HuH-7 (cell line): ENCODE data around the gene CETN1.

Experiments used
- DNase-seq: peaks from one replicate; pipeline ENCODE4 v3.0.0; 2011; ENCODE audit warnings: low spot score

CETN1 gene

DNA sequence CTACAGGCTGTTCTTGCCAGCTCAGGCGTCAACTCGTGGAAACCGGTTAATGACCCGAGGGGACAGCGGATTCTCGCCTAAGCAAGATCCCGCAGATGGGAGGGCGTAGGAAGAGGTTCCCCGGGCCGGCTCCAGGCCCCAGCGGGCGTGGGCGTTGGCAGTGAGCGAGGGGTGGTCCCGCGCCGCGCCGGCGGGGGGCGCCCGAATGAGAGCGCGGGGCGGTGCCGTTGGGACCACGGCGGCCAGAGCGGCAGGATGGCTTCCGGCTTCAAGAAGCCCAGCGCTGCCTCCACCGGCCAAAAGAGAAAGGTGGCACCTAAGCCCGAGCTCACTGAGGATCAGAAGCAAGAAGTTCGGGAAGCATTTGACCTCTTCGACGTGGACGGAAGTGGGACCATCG, at the start of gene CETN1:
TSS of gene CETN1 (plus strand) at position 227 of the 400 bp plus-strand sequence. CDS start at position 256, 29 bp downstream.
- no peak for DNase-seq

- no peak for DNase-seq
These were observed 48.2 kb upstream of the CETN1 start for GRCh38 chr18:532018-532417.

DNA sequence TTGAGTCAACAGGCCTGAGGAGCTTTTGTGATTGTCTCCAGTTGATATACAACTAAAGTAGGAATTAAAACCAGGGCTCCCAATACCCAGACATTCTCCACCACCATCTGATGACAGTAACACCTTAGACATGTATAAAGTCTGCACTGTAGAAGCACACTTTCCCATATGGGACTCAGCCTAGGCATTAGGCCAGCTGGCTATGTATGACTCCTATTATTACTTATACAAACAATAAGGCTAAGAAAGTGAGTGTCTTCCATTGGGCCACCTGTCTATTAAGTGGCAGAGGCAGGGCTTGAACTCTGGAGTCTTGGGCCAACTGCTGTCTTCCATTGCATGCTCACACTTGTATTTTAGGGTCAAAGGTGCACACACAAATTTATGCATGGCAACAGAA, 47.5 kb upstream of the CETN1 start:
- DNase-seq = no peak

DNA sequence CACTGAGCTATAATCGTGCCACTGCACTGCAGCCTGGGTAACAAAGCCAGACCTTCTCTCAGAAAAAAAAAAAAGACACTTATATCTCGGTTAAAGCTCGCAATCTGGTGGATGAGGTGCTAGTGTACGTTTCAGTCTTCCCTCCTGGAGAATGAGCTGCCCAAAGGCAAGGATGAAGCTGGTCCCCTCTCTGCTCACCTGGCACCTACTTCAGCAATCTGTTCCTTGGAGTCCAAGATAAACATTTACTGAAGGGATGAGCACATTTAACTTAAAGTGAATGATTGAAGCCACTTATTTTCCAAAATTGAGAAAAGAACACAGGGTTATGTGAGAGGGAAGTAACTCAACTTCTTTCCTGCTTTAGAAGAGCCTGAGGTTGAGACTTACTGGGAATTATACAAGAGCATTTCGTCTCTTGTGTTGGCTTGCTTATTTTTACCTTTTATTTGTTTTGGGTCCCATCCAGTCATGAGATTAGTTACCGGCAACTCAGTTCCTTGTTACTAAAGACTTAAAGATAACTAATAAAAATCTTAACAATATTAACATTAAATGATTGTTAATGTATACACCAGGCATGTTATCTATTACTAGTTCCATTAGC, 46.1 kb upstream of the CETN1 start:
- DNase-seq = no peak

DNA sequence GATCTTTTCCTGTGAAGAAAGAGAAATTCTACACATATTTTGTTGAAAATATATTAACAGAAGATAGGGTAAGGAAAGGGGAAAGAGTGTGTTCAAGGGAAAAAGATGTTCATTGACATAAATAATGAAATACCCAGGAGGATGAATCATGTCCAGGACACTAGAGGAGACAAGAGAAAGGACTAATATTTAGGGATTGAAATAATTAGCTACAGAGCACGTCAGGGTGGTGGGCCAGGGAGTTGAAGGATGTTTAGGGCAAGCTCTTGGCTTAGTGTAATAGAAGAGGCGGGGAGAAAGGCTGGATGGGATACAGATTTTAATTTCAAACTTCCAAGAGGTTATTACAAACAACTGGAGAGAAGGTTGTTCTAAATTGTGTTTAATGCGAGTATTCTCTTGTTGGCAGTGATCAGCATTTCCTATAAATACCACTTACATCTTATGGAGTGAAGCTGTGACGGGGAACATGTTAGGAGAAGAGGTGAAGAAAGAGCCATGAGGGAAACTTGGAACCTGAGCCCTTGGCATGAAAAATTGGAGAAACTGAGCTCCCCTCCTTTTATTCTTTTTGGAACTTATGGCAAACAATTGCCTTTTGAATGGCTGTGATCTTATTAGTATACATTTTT, 36.6 kb upstream of the CETN1 start:
- DNase-seq = no peak

DNA sequence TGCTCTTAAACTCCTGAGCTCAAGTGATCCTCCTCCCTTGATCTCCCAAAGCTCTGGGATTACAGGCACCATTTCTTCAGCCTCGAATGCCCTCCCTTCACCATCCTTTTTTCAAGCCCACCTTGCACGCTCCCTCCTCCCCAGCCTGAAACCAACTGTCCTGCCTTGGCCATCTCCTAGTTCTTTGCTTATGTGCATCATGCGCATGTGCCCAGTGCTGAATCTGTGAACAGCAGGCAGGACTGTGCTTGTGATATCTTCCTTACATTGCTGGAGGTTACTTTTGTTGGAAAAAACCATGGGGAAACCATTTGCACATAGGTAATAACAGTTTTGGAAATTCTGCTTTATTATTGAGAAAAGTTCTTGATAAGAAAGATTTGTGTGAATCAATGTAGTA, 30.2 kb upstream of the CETN1 start:
- no peak for DNase-seq

DNA sequence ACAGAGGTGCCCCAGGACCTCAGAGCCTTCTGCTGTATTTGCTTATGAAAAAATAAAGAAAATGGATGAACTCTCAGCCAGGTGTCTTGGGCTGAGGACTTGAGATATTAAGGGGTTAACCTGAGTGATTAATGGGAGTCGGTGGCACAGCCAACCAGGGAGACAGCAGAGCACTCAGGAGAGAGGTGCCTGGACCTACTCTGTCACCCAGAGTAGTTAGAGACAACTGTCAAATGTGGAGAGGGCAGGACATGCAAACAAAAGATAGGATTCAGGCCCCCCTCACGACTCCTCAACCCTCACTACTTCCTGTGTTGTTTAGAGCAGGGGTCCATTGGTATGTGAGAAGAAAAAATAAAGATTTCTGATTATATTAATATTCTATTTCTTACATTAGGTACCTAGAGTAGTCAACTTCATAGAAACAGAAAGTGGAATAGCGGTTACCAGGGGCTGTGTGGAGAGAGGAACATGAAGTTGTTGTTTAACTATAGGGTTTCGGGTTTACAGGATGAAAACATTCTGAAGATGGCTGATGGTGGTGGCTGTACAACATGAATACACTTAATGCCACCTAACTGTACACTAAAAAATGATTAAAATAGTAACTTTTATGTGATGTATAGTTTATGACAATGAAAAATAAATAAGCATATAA, 28.6 kb upstream of the CETN1 start:
- DNase-seq = no peak

DNA sequence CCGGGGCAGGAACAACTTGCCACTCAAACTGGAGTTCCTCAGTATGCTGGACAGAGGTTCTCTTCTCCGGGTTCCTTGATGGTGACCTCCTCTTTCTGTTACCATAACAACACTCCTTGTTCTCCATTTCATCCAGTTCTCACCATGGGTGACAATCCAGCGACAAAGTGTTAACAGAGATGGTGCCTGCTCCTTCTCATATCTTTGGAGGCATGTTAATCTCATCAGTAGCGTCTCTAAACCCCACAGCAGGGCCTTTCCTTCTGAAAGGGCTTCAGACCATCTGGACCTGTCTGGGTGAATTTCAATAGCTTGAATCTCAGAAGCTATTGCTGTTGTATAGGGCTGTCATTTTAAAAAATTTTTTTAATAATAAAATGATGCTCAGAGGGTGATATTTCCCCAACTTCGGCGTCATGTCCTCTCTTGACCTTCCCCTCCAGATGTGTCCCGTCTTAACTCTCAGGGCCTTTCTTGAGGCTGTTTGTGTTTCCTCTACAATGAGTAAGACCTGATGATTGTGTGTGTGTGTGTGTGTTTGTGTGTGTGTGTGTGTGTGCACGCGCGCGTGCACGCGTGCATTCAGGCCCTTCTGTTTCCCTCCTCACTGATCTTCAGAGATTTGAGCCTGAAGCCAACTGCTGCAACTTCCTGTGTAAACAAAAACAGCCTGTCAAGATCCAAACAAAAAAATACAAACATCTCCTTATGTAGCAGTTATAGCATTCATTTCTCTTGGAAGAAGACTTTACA, 24.3 kb upstream of the CETN1 start:
- DNase-seq = no peak

DNA sequence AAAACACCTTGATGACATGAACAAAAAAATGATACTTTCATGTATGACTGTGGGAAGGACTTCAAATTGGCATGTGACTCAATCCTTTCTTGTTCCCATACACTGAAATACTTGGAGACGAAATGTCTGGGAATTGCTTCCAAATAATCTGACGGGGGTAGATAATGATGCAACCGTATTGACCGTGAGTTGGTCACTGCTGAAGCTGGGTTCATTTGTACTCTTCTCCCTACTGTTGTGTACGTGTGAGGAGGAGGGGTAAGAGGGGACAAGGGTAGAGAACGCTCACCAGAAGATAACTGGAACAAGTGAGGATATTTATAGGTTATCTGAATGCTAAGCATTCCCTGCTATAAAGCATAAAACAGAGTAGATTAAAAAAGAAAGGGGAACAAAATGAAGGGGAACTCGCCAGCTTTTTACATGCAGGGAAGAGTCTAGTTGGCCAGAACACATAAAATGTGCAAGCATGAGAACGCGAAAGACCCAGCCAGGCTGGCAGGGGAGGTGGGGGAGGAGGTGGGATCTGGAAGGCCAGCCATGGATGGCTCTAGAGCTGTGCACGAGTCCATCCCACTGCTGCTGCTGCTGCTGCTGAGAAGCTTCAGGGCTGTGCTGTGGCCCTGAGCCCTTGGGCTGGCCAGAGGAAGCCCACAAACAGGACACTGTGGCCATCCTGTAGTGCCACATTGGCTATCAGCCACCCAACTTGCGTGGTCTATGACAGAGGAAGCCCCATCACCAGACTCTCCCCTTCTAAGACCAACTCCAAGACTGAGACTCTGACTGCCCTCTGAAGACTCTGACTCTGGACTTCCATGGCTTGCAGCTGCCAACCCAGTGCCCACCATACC, 15.2 kb upstream of the CETN1 start:
- no peak for DNase-seq

DNA sequence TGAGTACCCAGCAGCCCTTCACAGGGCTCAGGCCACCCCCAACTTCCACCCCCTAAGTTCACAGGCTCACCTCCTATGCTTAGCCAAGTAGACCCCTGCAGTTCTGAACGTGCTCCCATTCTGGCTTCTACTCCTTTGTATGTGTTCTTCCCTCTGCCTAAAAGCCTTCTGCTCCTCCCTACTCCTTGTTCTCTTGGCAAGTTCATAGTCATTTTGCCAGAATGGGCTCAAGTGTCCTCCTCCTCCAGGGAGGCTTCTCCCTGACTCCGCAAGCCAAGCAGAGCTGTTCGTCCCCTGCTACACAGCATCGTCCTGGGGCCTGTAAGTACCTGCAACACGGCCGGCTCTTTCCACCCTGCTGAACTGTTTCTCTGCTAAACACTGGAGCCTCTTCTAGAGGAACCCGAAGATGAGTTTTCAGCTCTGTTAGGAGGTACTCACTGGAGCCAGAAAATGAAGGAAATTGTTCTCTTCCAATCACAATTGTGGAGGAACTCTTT, 14.6 kb upstream of the CETN1 start:
- no peak for DNase-seq

- no peak for DNase-seq
These were observed 13.1 kb upstream of the CETN1 start for GRCh38 chr18:567122-567521.

- DNase-seq = no peak
These were observed 11.4 kb upstream of the CETN1 start for GRCh38 chr18:568731-569130.

GRCh38 chr18:570256-570655, 9.9 kb upstream of the CETN1 start:
- DNase-seq = no peak

DNA sequence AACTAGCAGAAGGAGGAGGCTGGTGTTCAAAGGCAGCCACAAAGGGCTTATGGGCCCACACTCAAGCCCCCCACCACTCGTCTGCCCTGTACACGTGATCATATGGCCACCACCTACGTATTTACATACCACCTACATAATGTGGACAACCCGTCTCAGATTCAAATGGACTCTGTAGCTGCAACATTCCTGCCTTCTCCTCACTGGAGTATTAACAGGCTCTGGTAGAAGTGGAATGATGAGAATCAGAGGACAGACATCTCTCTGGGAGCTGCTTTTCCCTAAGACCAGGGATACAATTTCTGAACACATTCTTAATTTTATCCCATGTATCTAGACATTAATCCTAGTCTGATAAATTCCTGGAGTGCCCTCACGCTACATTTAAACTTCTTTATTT, 9.5 kb upstream of the CETN1 start:
- DNase-seq = no peak

- peak; percentile 34 for DNase-seq
These were observed 7.9 kb upstream of the CETN1 start for GRCh38 chr18:572091-572830.

GRCh38 chr18:572831-573289, 7.3 kb upstream of the CETN1 start:
- no peak for DNase-seq

DNA sequence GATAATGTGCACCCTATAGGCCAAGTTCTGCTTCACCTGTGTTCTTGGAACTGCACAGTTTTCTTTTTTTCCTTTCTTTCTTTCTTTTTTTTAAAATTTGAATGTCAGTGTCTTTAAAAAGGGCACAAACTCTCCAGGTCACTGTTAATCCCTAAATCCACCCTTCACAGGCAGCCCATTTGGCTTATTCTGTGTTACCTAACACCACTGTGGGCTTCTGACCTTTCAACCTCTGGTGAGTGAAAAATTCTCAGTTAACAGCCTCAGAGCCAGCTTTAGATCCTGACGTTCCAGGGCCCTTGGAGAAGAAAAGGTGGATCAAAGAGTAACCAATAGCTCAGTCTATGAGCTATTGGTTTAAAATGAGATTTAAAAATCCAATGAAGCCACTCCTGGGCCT, 6.8 kb upstream of the CETN1 start:
- DNase-seq = no peak

DNA sequence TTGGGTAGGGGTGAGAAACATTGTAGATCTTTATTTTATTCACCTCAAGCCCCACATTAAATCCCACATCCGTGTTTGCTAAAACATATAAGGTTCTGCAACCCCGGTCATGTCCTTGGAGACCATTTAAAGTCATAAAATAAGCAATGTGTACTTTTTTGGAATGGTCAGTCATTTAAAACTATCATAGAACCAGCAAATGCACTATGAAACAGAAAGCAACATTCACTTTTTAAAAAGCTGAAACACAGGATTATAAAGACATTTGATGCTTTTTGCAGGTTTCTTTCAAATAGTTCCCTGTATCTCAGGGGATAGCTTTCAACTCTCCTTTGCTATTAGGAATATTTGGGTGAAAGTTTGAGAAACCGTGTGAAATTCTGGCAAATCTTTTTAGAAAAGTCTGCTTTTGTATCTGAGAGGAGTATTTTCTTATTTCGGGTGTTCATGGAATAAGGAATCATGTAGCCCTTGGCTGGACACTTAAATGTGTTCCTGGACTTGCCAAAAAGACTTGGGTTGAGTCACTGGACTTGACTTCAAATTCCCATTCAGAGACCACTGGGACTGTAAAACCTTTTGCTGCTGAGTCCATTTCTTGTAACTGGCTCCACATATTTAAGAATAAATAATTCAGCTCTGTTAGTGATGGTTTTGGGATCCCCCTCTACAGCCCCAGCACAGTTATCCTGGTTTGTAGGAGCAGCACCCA, 5.9 kb upstream of the CETN1 start:
- DNase-seq = no peak

DNA sequence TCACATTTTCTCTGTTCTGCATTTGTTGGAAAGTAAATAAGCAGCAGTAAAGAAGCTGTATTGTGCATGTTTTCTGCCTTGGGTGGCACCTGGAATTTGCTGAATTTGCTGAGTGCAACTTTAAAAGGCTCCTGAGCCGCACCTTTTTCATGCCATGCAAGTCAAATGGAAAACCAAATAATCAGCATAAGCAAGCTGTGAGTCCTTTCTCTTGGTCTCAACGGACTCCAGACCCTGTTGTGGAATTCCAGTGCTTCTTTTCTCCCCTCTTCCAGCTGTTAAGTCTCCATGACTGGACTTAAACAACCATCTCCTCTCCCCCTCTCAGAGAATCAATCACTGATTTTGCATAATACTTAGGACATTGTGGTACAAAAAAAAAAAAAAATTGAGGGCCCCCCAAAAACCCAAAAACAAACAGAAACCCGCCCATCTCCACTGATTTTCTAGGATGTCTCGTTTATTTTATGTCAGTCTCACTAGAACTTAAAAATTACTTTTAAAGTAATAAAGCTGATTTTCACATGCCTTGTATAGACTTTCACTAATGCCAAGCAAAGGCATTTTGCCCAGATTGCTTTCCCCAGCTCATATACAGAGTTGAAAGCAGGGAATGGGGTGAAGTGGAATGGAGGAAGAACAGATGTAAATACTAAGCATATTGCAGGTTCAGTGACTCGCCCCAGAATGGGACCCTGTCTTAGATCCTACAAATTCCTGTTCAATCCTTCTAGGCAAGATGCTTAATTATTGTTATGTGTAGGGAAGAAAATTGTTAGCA, 5.1 kb upstream of the CETN1 start:
- DNase-seq = no peak

DNA sequence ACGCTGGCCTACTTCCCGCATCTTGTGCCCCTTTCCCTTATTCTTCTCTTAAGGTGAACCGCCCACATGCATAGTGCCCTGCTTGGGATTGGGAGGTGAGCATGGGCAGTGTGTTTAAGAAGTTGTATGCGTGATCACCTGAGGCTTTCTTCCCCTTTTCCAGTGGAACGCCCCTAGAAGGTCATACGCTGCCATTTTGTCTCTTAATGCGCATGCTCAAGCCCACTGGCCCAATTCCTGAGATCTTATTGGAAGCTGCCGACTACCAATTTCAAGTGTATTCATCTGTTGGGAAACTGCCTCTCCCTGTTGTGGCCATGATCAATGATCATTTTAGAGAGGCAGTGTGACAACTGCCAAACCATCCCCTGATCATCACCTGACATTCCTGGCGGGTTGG, 3.3 kb upstream of the CETN1 start:
- DNase-seq = no peak
